MM.1S (cell line): ENCODE results near the gene R3HDM2.

Source experiments
- EZH2 ChIP-seq: fragments of 300-600 bp; sonication (generic); optimal IDR thresholded peaks from 2 replicates; pipeline ENCODE3; 2017; ENCODE audit warnings: low read depth, mild to moderate bottlenecking, antibody characterized with exemption, low read length, mixed read lengths
- EZH2phosphoT487 ChIP-seq: fragments of 300-600 bp; sonication (generic); IDR thresholded peaks from 2 replicates; pipeline ENCODE4 v1.6.1; 2018; ENCODE audit warnings: antibody characterized with exemption, low read length
- TF ChIP-seq, protein P1 (sequence below): fragments of 300-600 bp; sonication (generic); IDR thresholded peaks from 2 replicates; pipeline ENCODE4 v1.5.1; 2016; ENCODE audit warnings: antibody characterized with exemption, low read length, mixed read lengths

DNA sequence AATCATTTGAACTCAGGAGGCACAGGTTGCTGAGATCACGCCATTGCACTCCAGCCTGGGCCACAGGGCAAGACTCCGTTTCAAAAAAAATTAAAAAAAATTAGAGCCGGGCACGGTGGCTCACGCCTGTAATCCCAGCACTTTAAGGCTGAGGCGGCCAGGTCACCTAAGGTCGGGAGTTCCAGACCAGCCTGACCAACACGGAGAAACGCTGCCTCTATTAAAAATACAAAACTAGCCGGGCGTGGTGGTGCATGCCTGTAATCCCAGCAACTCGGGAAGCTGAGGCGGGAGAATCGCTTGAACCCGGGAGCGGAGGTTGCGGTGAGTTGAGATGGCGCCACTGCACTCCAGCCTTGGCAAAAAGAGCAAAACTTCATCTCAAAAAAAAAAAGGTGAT is 35.7 kb downstream of the R3HDM2 start:
- TF ChIP-seq, protein P1, sequence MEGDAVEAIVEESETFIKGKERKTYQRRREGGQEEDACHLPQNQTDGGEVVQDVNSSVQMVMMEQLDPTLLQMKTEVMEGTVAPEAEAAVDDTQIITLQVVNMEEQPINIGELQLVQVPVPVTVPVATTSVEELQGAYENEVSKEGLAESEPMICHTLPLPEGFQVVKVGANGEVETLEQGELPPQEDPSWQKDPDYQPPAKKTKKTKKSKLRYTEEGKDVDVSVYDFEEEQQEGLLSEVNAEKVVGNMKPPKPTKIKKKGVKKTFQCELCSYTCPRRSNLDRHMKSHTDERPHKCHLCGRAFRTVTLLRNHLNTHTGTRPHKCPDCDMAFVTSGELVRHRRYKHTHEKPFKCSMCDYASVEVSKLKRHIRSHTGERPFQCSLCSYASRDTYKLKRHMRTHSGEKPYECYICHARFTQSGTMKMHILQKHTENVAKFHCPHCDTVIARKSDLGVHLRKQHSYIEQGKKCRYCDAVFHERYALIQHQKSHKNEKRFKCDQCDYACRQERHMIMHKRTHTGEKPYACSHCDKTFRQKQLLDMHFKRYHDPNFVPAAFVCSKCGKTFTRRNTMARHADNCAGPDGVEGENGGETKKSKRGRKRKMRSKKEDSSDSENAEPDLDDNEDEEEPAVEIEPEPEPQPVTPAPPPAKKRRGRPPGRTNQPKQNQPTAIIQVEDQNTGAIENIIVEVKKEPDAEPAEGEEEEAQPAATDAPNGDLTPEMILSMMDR: no peak
- no peak for TF ChIP-seq EZH2
- TF ChIP-seq EZH2phosphoT487: no peak
